ENCODE data around the gene APPL2.

DNA sequence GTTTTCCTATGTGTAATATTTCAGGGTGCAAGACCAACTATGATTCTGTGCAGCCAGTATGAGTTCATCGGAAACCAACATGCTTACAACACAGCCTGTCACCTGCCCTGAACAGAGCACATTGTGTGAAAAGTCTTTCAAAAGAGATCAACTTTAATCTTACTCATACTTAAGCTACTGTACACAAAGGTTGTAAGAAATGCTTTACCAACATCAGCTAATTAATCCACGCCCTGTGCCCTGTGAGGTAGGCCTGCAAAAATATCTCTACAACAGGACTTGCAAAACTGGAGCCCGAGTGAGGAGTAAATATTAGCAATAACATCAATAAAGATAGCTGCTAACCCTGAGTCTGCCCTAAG lies 15.1 kb downstream of the APPL2 start:
- TF ChIP-seq EZH2 (IDR thresholded peaks at IDR 0.05) (no peak), POLR2AphosphoS5 (IDR thresholded peaks at IDR 0.05; ENCODE audit: borderline replicate concordance, low read depth, low read length) (no peak), FOXP2 (optimal IDR thresholded peaks at IDR 0.05; ENCODE audit: control extremely low read depth, extremely low read length, insufficient read depth) (no peak)

Measured in SK-N-MC (cell line).